Gastrocnemius medialis (tissue), 4 donors: ENCODE results near the gene GMPR2.

Source experiments
- CTCF ChIP-seq, 5 experiments: fragments of 450-650 bp in 3 of 5; fragments of 200-600 bp in 2 of 5; sonication (generic) in 2 of 5; IDR thresholded peaks in 4 of 5; conservative IDR thresholded peaks in 1 of 5; 1 replicate in 4 of 5; 2 replicates in 1 of 5; pipeline ENCODE4 v1.5.1; 2016 to 2019; ENCODE audit warnings: antibody characterized with exemption in 5 of 5, mild to moderate bottlenecking in 3 of 5, moderate library complexity in 3 of 5
- POLR2A ChIP-seq, 2 donors: fragments of 450-650 bp; IDR thresholded peaks; one replicate each; pipeline ENCODE4 v1.6.1; 2017; ENCODE audit warnings: antibody characterized with exemption in 2 of 2, mild to moderate bottlenecking in 2 of 2, moderate library complexity in 2 of 2

GRCh38 chr14:24219521-24219920 lies 13.2 kb upstream of the GMPR2 start:
- no peak for TF ChIP-seq CTCF (IDR thresholded peaks at IDR 0.05 in 4 of 5, conservative IDR thresholded peaks at IDR 0.05 in 1 of 5)
- no peak for TF ChIP-seq POLR2A (IDR thresholded peaks at IDR 0.05)
